C1 segment of cervical spinal cord (tissue), 14 donors: Measurements from ENCODE around the gene KRT15.

Source experiments
- DNase-seq, 14 donors: peaks; one replicate each; lab custom pipeline; 2025; lab: John Stamatoyannopoulos, UW

KRT15 gene

DNA sequence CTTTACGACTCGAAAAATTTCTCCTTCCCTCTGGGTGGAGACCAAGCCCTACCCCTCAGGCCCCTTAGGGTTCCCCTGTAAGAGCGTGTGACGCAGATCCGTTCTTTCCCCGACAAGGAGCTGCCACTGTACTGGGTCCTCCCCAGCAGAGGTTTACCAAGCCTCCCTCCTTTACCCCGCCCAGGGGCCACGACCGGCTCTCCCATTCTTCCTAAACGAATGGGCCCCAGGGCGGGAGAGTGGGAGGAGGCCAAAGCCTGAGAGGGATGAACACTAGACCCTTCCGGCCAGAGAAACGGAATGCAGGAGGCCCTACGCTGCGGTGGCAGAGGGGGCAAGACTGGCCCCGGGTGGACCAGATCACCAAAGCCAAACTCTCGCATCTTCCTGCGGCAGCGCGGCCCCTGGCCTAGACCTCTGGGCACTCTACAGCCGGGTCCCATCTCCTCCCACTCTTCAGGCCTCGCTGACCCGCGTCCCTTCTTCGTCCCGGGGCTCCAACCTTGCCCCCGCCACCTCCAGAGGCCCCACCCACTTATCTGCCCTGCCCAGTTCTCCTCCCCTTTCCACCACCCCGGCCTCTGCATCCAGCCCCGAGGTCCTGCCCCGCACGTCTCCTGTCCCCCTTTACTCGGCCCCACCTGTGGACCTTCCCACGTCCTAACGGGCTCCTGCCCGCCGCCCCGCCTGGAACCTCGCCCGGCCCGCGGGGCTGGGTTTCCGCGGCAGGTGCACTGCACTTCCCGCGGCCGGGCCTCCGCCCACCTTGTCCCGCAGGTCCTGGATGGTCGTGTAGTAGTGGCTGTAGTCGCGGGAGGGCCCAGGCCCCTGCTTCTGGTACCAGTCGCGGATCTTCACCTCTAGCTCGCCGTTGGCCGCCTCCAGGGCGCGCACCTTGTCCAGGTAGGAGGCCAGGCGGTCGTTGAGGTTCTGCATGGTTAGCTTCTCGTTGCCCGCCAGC is 8.7 kb upstream of the KRT15 start:
- peak in 1 of 14 donors; percentile 52 for DNase-seq

DNA sequence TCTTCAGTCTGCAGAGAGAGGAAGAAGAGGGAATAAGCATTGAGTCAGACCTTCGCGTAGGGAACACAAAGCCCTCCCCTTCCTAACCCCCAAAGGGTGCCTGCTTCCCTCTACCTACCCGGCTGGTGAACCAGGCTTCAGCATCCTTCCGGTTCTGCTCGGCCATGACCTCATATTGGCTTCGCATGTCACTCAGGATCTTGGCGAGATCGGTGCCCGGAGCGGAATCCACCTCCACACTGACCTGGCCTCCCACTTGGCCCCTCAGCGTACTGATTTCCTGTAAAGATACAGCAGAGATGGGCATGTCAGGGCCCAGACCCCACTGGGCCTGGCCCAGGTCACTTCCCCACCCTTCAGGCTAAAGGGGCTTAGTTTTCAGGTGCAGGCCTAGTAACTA is 5.6 kb upstream of the KRT15 start:
- DNase-seq = no peak

DNA sequence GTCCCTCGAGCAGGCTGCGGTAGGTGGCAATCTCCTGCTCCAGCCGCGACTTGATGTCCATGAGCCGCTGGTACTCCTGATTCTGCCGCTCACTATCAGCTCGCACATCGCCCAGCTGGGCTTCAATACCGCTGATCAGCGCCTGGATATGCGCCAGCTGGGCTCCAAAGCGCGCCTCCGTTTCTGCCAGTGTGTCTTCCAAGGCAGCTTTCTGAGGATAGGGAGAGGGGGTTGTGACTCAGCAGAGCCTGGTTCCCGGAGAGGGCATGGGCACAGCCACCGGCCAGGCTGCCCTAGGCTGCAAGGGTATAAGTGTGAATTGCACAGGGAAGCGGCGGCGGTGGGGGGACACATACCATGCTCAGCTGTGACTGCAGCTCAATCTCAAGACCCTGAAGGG is 5.1 kb upstream of the KRT15 start:
- DNase-seq = no peak

DNA sequence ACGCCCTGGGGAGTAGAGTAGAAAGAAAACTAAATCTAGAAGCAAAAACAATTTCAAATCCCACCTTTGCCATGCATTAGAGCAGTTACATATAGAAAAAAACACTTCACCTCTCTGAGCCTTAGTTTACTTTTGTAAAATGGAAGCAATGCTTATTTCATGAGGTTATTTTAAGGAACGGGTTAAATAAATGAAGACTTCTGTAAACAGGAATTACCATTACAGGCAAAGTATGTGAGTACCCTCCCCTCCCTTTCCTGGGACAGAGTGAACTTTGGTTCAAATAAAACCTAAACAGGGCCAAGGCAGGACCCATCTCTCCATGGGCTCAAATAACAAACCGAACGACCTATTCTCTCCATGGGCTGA is 4.5 kb upstream of the KRT15 start:
- DNase-seq = no peak

DNA sequence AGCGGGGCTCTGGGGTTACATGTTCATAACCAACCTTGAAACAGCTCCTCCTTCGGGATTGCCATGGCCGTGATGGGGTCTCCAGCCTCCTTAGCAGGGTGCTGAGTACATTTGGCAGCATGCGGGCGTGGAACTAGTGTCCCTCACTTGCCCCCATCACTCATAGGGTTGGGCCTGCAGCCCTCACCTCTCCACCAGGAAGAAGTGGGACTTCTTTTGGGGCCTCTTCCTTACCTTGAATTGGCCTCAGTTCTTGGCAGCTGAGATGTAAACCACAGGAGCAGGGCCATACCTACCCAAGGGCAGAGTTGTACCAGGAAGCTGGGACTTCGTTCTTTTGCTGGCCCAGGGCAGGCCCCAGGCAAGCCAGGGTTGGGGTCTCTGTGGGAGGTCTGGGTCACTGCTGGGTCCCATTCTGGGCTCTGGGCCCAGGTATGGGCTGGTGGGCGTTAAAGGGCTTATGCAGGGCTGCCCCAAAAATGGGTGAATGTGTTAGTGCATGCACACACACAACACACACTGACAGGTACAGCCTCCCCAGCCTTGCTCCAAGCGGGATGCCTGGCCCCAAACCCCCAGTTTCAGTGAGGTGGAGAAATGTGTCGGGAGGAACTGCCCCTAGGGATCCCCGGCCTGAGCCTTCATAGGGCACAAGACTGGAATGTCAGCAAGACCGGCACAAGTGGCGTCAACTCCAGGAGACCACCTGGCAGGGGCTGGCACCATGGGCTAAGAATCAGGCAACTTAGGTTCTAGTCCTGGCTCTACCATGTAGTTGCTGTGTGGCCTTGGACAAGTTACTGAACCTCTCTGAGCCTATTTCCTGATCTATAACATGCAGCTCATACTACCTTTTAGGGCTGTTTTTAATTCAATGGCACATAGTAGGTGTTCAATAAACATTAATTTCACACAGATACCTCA is 3.9 kb upstream of the KRT15 start:
- no peak for DNase-seq

DNA sequence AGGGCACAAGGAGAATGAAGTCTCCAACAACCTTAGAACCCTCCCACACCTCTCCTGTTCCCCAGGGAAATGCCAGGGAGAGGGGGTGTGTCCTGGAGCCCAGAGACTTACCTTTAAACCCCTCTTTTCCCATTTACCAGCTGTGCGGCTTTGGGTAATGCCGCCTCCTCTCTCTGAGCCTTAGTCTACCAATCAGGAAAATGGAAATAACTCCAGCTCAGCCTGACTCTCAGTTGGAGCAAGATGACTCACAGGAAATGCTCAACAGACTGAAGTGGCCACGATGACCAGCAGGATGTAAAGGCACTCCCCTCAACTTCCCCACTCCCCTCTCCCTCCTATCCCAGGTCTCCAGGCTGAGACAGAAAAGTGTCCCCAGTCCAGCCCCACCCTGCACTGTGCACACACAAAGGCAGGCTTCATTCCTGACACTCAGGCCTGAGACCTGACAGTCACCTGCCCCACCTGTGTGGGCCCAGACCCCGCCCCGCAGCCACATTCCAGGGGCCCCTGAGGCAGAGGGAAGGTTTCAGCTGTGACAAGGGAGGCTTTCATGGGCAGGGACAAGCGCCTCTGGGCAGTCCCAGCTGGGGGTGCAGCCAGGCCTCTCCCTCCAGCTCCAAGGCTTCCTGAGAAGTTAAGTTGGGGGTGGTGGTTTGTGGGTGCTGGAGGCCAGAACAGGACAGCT is 3.0 kb upstream of the KRT15 start:
- DNase-seq = no peak

DNA sequence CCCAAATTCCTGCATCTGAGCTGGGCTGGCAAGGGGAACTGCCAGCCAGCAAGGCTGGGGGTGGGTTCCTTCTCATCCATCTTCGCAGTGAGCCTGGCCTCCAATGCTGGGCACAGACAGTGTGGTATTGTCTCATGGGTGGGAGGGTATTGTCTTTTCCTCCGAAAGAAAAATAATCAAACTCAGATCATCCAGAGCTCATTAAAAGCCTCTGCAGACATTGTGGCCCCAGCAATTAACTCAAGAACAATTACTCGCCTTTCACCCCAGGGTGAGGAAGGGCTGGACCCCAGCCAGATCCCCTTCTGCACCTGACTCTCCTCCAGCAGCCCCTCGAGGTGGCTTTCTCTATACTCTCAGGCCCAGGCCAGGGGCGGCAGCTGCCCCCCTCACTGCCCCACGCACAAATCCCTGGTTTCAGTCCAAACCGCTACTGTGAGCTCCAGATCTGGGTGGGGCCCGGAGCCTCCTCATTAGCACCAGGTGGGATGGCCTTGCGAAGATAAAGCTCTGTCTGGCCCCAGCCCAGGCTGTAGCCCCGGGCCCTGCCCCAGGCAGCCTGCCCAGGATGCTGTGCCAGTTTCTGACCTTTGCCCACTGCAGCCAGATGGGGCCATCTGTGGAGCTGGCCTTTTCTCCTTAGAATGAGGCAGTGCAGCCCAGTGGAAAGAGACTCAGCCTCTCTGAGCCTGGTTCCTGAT is 2.3 kb upstream of the KRT15 start:
- no peak for DNase-seq

DNA sequence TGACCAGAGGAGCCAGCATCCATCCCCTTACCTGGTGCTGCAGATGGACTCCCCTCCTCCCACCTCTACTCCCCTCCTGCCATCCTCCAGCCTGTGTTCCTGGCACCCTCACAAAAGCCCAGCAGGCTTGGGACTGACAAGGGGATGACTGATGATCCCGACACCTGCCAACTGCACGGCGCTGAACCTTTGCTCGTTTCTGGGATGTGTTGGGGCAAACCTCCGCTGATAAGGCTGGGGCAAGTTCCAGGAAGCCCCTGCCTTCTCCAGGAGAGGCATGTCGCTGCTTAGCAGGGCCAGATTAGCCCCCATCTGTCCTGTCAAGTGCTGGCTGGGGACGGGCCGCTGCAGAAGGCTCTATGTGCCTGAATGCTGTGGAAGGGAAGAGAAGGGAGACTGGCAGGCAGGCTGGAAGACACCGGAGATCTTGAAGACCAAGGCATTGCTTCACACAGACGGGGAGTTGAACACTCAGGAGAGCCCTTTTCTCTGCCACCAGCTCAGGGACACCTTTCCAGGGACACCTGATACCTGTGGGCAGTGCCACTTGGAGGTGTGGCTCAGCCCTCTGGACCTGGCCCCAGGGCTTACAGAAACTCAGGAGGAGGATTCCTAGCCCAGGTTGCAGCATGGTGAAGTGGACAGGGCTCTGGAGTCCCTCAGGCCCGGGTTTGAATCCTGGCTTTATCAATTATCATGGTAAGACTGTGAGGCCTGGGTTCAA is 973 bp upstream of the KRT15 start:
- peak in 1 of 14 donors; percentile 66 for DNase-seq

DNA sequence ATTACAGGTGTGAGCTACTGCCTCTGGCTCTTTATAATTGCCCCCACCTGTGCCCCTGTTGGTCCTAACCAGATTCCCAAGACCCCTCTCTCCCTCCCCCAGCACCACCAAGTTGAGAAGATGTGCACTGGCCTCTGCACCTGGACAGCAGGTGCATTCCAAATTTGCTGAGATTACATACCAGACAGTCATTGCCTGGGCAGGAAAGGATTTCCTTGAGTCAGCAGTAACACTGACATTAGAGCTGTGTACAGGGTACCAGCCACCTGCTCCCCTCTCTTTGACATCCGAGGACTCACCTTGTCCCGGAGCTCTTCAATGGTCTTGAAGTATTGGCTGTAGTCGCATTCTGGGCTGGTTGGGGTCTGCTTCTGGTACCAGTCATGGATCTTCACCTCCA is 659 bp downstream of the KRT15 start:
- no peak for DNase-seq

DNA sequence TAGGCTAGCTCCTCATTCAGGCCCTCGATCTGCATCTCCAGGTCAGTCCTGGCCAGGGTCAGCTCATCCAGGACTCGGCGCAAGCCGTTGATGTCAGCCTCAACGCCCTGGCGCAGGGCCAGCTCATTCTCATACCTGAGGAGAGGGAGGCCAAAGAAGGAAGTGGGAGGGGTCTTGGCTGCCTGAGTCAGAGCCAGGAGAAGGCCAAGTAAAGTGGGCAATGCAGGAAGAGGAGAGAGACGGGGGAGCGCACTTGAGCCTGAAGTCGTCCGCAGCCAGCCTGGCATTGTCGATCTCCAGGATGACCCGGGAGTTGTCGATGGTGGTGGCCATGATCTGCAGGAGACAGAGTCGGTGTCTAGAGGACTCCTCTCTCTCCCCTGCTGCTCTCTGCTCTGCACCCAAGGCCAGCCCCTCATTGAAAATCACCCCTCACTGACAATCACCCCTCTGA is 1.8 kb downstream of the KRT15 start:
- no peak for DNase-seq

DNA sequence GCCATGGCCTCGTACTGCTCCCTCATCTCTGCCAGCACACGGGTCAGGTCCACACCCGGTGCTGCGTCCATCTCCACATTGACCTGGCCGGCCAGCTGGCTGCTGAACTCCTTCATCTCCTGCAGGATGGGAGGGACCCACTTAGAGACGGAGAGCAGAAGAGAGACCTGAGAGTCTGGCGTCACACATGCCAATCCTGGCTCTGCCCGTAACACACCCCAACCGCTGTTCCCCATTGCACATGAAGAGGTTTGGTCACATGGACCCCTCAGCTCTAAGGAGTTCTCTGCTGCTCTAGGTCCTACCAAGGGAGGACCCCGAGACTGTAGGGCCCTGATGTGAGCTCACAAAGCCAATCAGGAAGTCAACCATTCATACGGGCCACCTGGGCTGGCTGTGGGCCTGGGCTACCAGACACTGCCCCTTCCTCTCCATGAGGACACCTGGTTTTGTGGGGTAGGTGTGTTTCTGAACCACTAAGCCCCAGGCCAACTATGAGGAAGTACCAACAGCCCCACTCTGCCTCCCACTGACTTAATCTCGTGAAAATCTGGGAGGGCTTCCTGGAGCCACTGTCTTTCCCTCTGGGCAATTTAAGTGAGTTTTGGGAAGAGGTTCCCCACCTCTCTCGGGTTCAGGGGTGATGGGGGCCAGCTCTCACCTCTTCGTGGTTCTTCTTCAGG is 2.4 kb downstream of the KRT15 start:
- DNase-seq = no peak

DNA sequence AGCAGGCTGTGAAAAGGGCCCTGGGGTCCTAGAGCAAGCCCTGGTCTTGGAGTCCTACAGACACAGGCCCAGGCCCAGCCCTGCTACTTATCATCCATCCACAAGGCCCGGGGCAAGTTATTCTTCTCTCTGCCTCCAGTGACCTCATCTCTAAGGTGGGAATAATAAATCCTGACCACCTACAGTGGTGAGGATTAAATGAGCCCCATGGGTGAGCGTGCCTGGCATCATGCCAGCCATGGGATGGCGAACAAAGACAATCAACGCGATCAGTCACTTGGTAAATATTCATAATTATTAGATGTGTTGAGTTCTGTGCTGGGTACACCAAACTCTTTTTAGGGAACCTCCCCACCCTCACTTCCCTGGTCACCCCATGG is 5.5 kb downstream of the KRT15 start:
- no peak for DNase-seq

DNA sequence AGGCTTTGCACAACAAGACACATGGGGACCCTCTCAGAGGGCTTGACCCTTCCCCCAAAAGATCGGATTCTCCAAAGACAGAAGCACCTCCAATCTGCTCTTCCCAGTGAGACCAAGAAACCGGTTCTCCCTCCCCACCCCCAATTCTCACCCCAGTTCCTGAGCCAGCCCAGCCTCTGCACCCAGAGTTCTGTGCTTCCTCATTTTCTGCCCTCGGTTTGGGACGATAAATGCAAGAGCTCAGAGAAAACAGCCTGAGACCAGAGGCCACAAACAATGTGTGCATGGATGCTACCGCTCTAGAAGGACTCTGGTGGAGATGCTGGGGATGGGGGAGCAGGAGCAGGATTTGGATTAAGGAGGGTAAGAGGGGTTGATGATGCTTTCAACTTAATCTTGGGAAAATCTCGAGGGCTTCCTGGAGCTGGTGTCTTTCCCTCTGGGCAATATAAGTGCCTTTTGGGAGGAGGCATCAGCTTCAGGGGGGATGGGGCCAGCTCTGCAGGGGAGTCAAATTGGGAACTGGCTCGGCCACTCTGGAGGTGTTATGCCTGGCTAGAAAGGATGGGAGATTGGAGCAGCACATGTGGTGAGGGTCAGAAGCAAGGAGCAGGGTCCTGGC is 6.0 kb downstream of the KRT15 start:
- no peak for DNase-seq

DNA sequence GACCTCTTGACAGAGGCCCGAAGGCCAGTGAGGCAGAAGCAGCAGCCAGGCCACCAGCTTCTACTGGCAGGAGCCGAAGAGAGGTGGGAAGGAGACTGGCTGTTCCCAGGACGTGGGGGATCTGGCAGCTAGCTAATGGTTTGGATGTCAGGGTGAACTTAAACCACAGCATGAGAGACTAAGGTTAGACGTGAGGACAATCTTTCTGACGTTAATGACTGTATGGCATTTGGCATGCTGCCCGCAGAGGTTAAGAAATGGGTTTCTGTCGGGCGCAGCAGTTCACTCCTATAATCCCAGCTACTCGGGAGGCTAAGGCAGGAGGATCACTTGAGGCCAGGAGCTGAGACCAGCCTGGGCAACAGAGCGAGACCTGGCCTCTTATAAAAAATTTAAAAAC is 7.0 kb downstream of the KRT15 start:
- no peak for DNase-seq

DNA sequence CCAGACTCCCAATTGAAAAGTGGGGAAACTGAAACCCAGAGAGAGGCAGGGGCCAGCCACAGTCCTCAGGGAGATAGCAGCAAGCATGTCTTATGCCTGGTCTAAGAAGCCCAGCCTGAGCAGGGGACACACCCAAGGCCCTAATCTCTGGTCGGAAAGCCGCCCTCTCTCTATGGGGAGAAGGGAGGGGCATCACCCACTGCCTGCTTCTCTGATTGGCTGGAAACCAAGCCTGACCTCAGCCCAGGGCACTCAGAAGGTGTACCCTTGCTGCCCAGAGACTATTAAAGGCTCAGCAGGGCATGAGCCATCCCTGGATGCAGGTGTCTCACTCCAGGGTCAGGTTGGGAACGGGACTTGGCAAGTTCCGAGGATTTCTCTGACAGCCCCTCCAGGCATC is 7.6 kb downstream of the KRT15 start:
- DNase-seq = peak in 1 of 14 donors; percentile 6

DNA sequence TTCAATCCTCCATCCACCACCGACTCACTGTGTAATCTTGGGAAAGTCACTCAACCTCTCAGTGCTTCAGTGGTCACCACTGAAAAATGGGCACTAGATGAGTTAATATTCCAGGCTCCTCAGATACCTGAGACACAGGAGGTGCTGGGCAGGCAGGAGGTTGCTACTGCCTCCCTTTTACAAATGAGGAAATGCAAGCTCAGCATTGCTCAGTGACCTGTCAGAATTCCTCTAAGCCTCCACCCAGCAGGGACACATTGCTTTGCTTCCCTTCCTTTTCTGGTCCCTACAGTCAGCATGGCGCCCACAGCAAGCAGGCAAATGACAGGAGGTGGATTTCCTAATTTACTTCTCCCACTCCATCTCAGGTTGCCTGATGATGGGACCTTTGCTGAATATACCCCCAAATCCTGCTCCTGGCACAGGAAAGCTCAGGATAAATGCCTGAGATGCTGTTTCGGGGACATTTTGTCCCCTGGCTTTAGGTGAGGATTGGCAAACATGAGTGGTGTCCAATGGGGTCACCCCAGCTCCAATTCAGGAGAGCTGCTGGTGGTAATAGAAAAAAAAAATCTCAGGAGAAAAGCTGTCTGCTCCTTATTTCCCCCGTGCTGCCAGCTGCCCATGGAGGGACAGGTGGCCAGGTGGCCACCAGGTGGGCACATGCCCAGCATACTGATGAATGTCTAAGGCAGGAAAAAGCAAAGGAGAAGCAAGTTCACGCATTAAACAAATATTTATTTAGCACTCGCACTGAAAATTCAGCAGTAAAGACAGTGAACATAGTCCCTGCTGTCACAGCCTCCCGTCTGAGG is 8.2 kb downstream of the KRT15 start:
- DNase-seq = peak in 1 of 14 donors; percentile 61

DNA sequence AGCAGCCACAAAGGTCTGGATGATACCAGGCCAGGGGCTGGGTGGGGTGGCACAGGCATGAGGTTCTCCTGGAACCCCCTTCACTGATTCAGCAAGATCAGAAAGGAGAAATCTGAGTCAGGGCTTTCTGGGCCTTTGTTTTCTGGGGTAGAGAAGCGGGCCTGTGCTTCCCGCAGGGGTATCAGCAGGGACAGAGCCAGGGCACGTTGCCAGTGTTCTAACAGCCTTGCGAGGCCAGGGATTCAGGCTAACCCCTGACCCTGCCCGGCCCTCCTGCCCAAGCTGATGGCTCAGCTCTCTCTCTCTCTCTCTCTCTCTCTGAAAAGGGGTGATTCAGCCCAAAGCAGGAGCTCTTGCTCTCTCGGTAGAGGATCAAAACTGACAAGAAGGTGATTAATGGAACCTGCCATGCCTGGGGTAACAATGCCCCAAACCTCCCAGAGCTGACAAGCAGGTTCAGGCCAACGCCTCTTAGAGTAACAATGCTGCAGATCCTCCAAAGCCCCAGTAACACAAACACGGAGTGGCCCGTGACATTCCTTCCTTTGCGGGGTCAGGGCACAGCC is 11.3 kb downstream of the KRT15 start:
- DNase-seq = no peak
